ENCODE measurements around the gene SLC4A1.

Gene SLC4A1

GRCh38 chr17:44203731-44204440 is 64.0 kb downstream of the SLC4A1 start:
- DNase-seq, result no peak

GRCh38 chr17:44202756-44203155 is 65.2 kb downstream of the SLC4A1 start:
- no peak for DNase-seq

GRCh38 chr17:44200478-44201155 is 67.3 kb downstream of the SLC4A1 start:
- DNase-seq, result no peak

GRCh38 chr17:44199553-44200477 is 68.1 kb downstream of the SLC4A1 start, which contains the start of gene ATXN7L3:
ATXN7L3 (minus strand) TSS chr17:44199884; CDS start chr17:44198070, 1,814 bp downstream.
- DNase-seq, result peak; percentile 99

GRCh38 chr17:44198721-44199552 is 69.0 kb downstream of the SLC4A1 start:
- peak; percentile 86 for DNase-seq
